Measurements from ENCODE around the gene PAEP. TPM values are rescaled to one million over a fixed set of nuclear protein-coding genes. Genes with fewer than 3 reads are reported as not detected.

The PAEP gene
- total RNA-seq, 4 donors from 2014 or later: not detected

GRCh38 chr9:135522137-135522877 lies 39.2 kb upstream of the PAEP start:
- Histone ChIP-seq H3K36me3 (no peaks in the 10 kb centered on the region), H3K4me3 (no peak overlapping the region), H3K27me3 (peaks cover 14% of the 10 kb centered on the region), H3K4me1 (no peaks in the 10 kb centered on the region), H3K27ac (no peak overlapping the region), H3K9me3 (no peaks in the 10 kb centered on the region)
- in situ Hi-C loops (cut with MboI; ENCODE audit: low pct_ligation_motif_present in 1 of 4, low pct_unique_long_range_greater_than_20kb in 1 of 4, low sequenced_read_pairs in 3 of 4): no loop called here
- 78% methylated on average over 7 of the region's 16 CpGs; no CpG with 5 or more reads in 1 of the 2 donors for WGBS, 2 donors (ENCODE audit: low coverage in 1 of 2)
- TF ChIP-seq CTCF (IDR thresholded peaks at IDR 0.05) (no peak), EP300 (IDR thresholded peaks at IDR 0.05; ENCODE audit: low read depth) (no peak), POLR2AphosphoS5 (IDR thresholded peaks at IDR 0.05) (no peak), POLR2A (IDR thresholded peaks at IDR 0.05) (no peak)
- no peak for DNase-seq
- intact Hi-C loops (cut with DNase I; ENCODE audit: low total_unique reads): no loop called here

DNA sequence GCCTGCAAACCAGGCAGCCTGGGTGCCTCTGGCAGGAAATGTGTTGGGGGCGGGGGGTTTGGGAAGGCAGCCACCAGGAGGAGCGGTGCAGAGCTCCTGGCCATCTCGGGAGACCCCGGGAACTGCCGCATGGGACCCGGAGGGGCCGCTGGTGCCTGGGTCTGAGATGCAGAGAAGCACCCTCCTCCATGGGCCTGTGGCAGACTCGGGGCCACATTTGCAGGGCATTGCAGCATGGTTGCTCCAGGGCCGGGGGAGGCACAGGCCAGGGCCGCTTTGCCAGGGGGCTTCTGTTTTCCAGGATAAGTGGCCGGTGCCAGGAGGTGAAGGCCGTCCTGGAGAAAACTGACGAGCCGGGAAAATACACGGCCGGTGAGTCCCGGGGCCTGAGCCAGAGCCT lies 38.6 kb upstream of the PAEP start:
- 72% methylated on average over 17 of the region's 17 CpGs; no CpG with 5 or more reads in 1 of the 2 donors for WGBS, 2 donors (ENCODE audit: low coverage in 1 of 2)
- no peaks in the 10 kb centered on the region for H3K9me3 ChIP-seq
- intact Hi-C loops (cut with DNase I; ENCODE audit: low total_unique reads) (no loop called here), in situ Hi-C loops (cut with MboI; ENCODE audit: low pct_ligation_motif_present in 1 of 4, low pct_unique_long_range_greater_than_20kb in 1 of 4, low sequenced_read_pairs in 3 of 4) (no loop called here)
- peaks cover 10% of the 10 kb centered on the region for H3K27me3 ChIP-seq
- H3K27ac ChIP-seq: no peak overlapping the region
- no peaks in the 10 kb centered on the region for H3K36me3 ChIP-seq
- H3K4me3 ChIP-seq: no peak overlapping the region
- no peaks in the 10 kb centered on the region for H3K4me1 ChIP-seq
- no peak for TF ChIP-seq EP300 (IDR thresholded peaks at IDR 0.05; ENCODE audit: low read depth)
- no peak for TF ChIP-seq POLR2AphosphoS5 (IDR thresholded peaks at IDR 0.05)
- no peak for TF ChIP-seq POLR2A (IDR thresholded peaks at IDR 0.05)
- no peak for TF ChIP-seq CTCF (IDR thresholded peaks at IDR 0.05)
- no peak for DNase-seq

GRCh38 chr9:135523521-135524129 lies 37.9 kb upstream of the PAEP start:
- no peak for DNase-seq
- TF ChIP-seq CTCF (IDR thresholded peaks at IDR 0.05): no peak
- no peak for TF ChIP-seq EP300 (IDR thresholded peaks at IDR 0.05; ENCODE audit: low read depth)
- TF ChIP-seq POLR2AphosphoS5 (IDR thresholded peaks at IDR 0.05): no peak
- no peak for TF ChIP-seq POLR2A (IDR thresholded peaks at IDR 0.05)
- intact Hi-C loops (cut with DNase I; ENCODE audit: low total_unique reads) (no loop called here), in situ Hi-C loops (cut with MboI; ENCODE audit: low pct_ligation_motif_present in 1 of 4, low pct_unique_long_range_greater_than_20kb in 1 of 4, low sequenced_read_pairs in 3 of 4) (no loop called here)
- Histone ChIP-seq H3K27ac (no peak overlapping the region), H3K4me1 (no peaks in the 10 kb centered on the region), H3K4me3 (no peak overlapping the region), H3K27me3 (peaks cover 5% of the 10 kb centered on the region), H3K9me3 (no peaks in the 10 kb centered on the region), H3K36me3 (no peaks in the 10 kb centered on the region)
- WGBS, 2 donors (ENCODE audit: low coverage in 1 of 2): 64 to 67% methylated on average over 1 to 19 of the region's 21 CpGs

- WGBS, 2 donors (ENCODE audit: low coverage in 1 of 2): 58% methylated on average over 20 of the region's 27 CpGs; no CpG with 5 or more reads in 1 of the 2 donors
- H3K9me3 ChIP-seq: no peaks in the 10 kb centered on the region
- DNase-seq: no peak
- H3K27me3 ChIP-seq: peaks cover 4% of the 10 kb centered on the region
- intact Hi-C loops (cut with DNase I; ENCODE audit: low total_unique reads) (no loop called here), in situ Hi-C loops (cut with MboI; ENCODE audit: low pct_ligation_motif_present in 1 of 4, low pct_unique_long_range_greater_than_20kb in 1 of 4, low sequenced_read_pairs in 3 of 4) (no loop called here)
- no peaks in the 10 kb centered on the region for H3K36me3 ChIP-seq
- no peak overlapping the region for H3K27ac ChIP-seq
- H3K4me1 ChIP-seq: no peaks in the 10 kb centered on the region
- H3K4me3 ChIP-seq: no peak overlapping the region
- no peak for TF ChIP-seq EP300 (IDR thresholded peaks at IDR 0.05; ENCODE audit: low read depth)
- no peak for TF ChIP-seq POLR2A (IDR thresholded peaks at IDR 0.05)
- no peak for TF ChIP-seq POLR2AphosphoS5 (IDR thresholded peaks at IDR 0.05)
- TF ChIP-seq CTCF (IDR thresholded peaks at IDR 0.05): no peak
These were observed 37.3 kb upstream of the PAEP start for GRCh38 chr9:135524130-135524861.
